ENCODE data around the gene CTCF.

Gene CTCF

GRCh38 chr16:67535201-67535600, 27.1 kb upstream of the CTCF start:
- TF ChIP-seq, protein P1, sequence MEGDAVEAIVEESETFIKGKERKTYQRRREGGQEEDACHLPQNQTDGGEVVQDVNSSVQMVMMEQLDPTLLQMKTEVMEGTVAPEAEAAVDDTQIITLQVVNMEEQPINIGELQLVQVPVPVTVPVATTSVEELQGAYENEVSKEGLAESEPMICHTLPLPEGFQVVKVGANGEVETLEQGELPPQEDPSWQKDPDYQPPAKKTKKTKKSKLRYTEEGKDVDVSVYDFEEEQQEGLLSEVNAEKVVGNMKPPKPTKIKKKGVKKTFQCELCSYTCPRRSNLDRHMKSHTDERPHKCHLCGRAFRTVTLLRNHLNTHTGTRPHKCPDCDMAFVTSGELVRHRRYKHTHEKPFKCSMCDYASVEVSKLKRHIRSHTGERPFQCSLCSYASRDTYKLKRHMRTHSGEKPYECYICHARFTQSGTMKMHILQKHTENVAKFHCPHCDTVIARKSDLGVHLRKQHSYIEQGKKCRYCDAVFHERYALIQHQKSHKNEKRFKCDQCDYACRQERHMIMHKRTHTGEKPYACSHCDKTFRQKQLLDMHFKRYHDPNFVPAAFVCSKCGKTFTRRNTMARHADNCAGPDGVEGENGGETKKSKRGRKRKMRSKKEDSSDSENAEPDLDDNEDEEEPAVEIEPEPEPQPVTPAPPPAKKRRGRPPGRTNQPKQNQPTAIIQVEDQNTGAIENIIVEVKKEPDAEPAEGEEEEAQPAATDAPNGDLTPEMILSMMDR (IDR thresholded peaks at IDR 0.05; ENCODE audit: low read depth, low read length) = no peak
- no peak for DNase-seq (ENCODE audit: low read depth in 2 of 2)
- H3K4me3 ChIP-seq (replicated peaks in 1 of 2; ENCODE audit: low read depth in 2 of 2, low read length in 2 of 2) = no peak overlapping the region

DNA sequence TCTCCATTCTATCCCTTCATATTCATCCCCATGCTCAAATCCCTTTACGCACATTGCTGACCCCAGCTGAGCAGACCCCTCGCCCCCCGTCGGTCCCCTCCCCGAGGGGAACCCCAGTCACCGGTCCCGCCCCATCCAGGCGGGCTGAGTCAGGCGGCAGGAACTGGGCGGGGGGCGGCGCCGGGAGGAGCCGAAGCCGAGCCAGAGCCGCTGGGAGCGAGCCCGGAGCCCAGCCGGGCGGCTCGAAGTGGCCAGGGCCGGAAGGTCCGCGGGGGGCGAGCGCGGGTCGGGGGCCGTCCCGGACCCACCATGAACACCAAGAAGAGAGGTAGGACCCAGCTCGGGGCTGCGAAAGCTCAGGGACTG, 25.1 kb upstream of the CTCF start:
- peak overlapping the region; percentile 72 to 79 for H3K4me3 ChIP-seq (replicated peaks in 1 of 2; ENCODE audit: low read depth in 2 of 2, low read length in 2 of 2)
- TF ChIP-seq, protein P1 (IDR thresholded peaks at IDR 0.05; ENCODE audit: low read depth, low read length) = no peak
- peak; percentile 51 to 71 for DNase-seq (ENCODE audit: low read depth in 2 of 2)

DNA sequence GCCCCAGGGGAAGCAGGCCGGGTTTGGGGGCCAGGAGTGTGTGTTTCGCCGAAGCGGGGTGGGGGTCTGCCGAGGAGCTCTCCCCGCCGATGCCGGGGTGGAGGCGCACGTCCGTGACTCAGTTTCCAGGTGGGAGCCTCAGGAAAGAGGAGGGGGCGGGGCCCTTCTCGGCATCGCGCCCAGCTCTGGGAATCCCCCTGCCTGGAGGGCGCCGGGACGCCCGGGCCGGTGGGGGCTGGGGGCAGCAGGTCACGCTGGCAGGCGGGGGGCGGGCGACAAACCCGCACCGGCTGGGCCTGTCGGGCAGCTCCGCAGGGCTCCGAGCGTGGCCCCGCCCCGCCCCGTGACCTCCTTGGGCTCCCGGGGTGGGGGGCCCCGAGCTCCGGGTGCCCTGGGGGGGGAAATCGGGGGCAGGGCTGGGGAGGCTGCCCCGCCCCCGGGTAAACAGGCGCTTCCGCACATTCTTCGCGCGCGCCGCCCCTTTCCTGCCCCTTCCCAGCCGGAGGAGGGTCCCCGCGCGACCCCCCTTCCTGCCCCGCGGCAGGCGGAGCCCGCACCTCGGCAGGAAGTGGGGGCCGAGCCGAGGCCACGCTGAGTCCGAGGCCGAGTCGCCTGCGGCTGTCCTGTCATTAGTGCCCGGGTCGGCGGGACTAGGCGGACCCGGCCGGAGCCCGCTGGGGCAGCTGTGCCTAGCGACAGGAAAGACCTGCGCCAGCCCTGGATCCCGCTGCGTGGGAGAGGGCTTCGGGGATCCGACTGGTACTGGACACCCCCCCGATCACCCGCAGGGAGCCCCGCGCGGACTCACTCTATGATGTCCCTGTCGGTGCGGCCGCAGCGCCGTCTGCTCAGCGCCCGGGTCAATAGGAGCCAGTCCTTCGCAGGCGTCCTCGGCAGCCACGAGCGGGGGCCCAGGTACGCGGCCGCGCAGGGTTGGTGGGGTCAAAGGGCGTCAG, 24.4 kb upstream of the CTCF start:
- H3K4me3 ChIP-seq (replicated peaks in 1 of 2; ENCODE audit: low read depth in 2 of 2, low read length in 2 of 2) = peak overlapping the region; percentile 72 to 79
- TF ChIP-seq, protein P1 (IDR thresholded peaks at IDR 0.05; ENCODE audit: low read depth, low read length) = no peak
- DNase-seq (ENCODE audit: low read depth in 2 of 2) = peak in 1 of 2 donors; percentile 67

- H3K4me3 ChIP-seq (replicated peaks in 1 of 2; ENCODE audit: low read depth in 2 of 2, low read length in 2 of 2) = peak overlapping the region; percentile 72 to 79
- TF ChIP-seq, protein P1 (IDR thresholded peaks at IDR 0.05; ENCODE audit: low read depth, low read length) = no peak
- DNase-seq (ENCODE audit: low read depth in 2 of 2) = peak in 1 of 2 donors; percentile 82
These were observed 23.6 kb upstream of the CTCF start for GRCh38 chr16:67538666-67539101.

- no peak overlapping the region for H3K4me3 ChIP-seq (replicated peaks in 1 of 2; ENCODE audit: low read depth in 2 of 2, low read length in 2 of 2)
- DNase-seq (ENCODE audit: low read depth in 2 of 2) = no peak
- TF ChIP-seq, protein P1 (IDR thresholded peaks at IDR 0.05; ENCODE audit: low read depth, low read length) = no peak
These were observed 23.1 kb upstream of the CTCF start for GRCh38 chr16:67539271-67539670.

DNA sequence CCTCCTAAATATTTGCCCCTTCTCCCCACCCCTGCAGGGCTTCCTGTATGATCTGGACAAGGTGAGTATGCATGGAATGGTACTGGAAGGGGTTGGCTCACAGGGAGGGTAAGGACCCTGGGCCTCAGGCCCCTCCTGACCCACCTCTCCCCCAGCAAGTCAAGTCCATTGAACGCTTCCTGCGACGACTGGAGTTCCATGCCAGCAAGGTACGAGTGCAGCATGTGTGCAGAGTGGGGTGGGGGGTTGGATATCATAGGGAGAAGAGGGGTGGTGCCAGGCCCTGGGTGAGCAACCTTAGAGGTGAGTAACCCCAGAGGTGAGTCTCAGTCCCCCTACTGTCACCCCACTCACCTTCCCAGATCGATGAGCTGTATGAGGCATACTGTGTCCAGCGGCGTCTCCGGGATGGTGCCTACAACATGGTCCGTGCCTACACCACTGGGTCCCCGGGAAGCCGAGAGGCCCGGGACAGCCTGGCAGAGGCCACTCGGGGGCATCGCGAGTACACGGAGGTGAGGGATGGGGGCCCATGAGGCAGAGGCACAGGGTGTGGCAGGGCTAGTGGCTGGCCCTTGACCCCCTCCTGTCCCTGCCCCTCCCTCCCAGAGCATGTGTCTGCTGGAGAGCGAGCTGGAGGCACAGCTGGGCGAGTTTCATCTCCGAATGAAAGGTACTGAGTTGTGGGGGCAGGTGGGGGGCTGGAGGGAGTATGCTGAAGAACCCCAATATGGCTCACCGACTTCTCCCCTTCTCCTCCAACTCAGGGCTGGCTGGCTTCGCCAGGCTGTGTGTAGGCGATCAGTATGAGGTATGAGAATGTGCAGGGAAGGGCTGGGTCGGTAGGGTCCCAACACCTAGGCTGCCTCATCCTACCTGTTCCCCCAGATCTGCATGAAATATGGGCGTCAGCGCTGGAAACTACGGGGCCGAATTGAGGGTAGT, 22.4 kb upstream of the CTCF start:
- H3K4me3 ChIP-seq (replicated peaks in 1 of 2; ENCODE audit: low read depth in 2 of 2, low read length in 2 of 2) = no peak overlapping the region
- no peak for DNase-seq (ENCODE audit: low read depth in 2 of 2)
- TF ChIP-seq, protein P1 (IDR thresholded peaks at IDR 0.05; ENCODE audit: low read depth, low read length) = no peak
